Embryonic facial prominence (tissue), 1 donor: Measurements from ENCODE around the gene C5.

Source experiments
- DNase-seq: peaks from one replicate; pipeline ENCODE4 v3.0.0-alpha.2; 2016; ENCODE audit errors: extremely low spot score

Gene C5

DNA sequence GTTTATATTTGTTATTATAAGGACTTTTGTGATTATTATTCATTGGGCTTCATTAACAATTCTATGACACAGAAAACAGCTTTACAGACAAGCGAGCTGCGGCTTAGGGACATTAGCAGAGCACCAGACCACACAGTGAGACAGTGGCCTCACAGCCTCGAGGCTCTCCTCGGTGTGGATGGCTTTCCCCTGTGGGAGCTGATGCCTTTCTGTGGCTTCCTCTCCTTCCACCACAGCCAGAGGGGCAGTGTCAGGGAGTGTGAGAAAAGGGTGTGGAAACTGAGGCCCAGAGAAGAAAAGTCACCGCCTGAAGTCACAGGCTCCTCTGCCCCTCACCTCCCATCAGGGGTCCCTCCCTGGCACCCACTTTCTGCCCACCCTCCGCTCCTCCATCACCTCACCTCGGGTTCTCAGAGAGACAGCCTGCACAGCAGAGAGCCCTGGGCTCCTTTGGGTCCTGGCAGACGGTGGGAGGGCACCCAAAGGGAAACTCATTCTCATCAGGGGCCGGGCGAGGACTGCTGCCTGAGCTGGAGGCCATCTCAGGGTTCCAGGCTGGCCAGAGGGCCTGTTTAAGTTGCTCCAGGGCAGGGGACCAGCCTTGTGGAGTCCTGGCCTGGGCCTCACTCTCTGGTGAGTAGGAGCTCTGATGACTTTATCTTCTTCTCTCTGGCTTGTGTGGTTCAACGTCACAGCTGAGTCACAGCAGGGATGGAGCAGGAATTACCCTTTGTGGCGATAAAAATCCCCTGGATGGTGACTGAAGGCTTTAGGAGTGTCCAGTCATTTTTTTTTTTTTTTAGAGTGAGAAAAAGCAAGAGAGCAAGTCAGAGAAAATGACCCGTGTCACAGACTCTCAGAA lies 124.3 kb downstream of the C5 start:
- DNase-seq = no peak

DNA sequence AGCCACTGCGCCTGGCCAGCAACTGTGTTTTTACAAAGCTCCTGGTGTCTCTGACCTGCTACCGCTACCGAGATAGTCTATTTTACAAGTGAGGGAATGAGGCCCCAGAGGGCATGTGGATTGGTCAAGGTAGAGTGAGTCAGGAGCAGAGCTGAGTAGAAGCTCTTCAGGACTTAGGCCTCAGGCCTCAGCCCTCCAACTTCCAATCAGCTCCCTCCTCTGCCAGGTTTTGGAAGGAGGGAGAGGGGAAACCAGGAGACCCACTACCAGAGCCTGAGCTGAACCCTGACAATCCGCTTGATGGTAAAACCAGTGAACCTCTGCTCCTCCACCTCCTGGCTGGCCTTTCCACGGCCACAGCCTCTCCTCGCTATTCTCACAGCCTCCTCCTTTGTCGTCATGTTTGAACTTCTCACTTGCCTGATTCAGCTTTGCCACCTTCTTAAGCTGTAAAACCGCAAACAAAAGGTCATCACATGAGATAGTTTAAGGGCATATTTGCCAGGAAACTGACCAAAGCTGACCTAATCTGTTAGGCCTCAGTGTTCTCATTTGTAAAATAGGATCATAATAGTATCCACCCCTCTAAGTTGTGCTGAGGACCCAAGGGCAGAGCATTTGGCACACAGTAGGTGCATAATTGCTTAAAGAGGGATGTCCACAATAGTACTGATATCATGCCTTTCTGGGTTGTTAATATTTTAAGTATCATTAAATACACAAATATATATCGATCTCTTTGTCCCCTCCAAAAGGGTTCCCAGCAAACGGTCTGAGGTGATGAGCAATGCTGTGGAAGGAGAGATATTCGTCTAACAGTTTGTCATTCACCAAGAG lies 125.2 kb downstream of the C5 start:
- DNase-seq = no peak

- no peak for DNase-seq
Observed at GRCh38 chr9:120923620-120924328, 126.3 kb downstream of the C5 start.

- no peak for DNase-seq
Observed at GRCh38 chr9:120922404-120923195, 127.5 kb downstream of the C5 start.

- DNase-seq = no peak
Observed at GRCh38 chr9:120921661-120922181, 128.4 kb downstream of the C5 start.

- DNase-seq = no peak
Observed at GRCh38 chr9:120920806-120921178, 129.3 kb downstream of the C5 start.

- no peak for DNase-seq
Observed at GRCh38 chr9:120919843-120920805, 130.0 kb downstream of the C5 start.

GRCh38 chr9:120918931-120919842 lies 130.9 kb downstream of the C5 start:
- no peak for DNase-seq

- no peak for DNase-seq
Observed at GRCh38 chr9:120917929-120918762, 131.9 kb downstream of the C5 start.

DNA sequence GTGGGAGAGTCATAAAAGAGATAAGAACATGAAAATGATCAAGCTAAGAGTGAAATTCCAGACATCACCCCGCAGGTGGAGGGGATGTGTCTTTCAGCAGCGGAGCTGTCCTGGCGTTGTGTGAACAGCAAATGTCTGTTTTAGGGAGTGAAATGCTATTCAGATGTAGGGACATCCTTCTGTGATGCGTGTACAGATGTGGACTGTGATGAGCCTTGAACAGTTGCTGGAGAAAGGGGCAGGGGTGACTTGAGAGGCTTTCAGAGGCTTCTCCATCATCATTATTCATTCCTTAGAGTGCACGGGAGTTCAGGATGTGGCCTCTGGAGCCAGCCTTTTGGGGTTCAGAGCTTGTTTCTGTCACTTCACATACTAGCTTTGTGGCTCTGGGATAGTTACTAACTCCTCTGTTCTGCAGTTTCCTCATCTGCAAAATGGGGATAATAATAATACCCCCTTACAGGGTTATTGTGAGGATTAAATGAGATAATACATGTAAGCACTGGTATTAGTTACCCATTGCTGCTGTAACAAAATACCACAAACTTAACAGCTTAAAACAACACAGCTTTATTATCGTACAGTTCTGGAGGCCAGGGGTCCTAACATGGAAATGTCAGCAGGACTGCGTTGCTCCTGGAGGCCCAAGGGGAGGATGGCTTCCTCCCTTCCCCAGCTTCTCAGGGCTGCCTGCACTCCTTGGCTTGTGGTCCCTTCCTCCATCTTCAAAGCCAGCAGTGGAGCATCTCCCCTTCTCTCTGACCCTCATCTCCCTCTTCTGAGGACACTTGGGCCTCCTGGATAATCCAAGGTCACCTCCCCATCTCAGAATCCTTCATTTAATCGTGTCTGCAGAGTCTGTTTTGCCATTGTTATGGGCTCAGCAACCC lies 132.8 kb downstream of the C5 start:
- no peak for DNase-seq

- DNase-seq = no peak
Observed at GRCh38 chr9:120916588-120916987, 133.5 kb downstream of the C5 start.

- DNase-seq = no peak
Observed at GRCh38 chr9:120915854-120916470, 134.1 kb downstream of the C5 start.

DNA sequence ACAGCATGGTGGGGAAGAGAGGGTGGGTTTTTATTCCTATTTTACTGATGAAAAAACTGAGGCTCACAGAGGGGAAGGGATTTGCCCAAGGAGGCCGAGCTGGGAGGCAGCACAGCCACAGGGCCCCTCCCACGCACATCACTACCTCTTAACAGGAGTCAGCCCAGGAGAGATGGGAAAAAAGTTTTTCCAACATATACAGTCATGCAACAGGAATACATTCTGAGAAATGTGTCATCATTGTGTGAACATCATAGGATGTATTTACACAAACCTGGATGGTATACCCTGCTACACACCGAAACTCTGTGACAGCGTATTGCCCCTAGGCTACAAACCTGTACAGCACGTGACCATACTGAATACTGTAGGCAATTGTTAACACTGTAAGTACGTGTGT lies 135.1 kb downstream of the C5 start:
- no peak for DNase-seq

GRCh38 chr9:120914396-120914795 lies 135.7 kb downstream of the C5 start:
- no peak for DNase-seq

GRCh38 chr9:120913647-120914264 lies 136.3 kb downstream of the C5 start:
- DNase-seq = no peak
